K562 (cell line): ENCODE results near the gene C1orf116. TPM values are rescaled to one million over a fixed set of nuclear protein-coding genes. Genes with fewer than 3 reads are reported as not detected.

Source experiments
- BDP1 ChIP-seq: IDR thresholded peaks from 3 replicates; pipeline ENCODE4 v1.6.1; 2011; ENCODE audit not compliant: insufficient read length, insufficient read depth
- CLOCK ChIP-seq: fragments of 250-450 bp; sonication (Bioruptor Pico); IDR thresholded peaks from 2 replicates; pipeline ENCODE4 v1.4.0; 2020; ENCODE audit warnings: mild to moderate bottlenecking, moderate library complexity, borderline replicate concordance
- CREB3L1 ChIP-seq: fragments of 450-650 bp; IDR thresholded peaks from 2 replicates; pipeline ENCODE4 v1.6.1; 2014; ENCODE audit warnings: low read depth, mild to moderate bottlenecking, moderate library complexity, borderline replicate concordance
- HDAC3 ChIP-seq: fragments of 450-650 bp; IDR thresholded peaks from 2 replicates; pipeline ENCODE4 v1.6.1; 2018; ENCODE audit warnings: borderline replicate concordance, mild to moderate bottlenecking, moderate library complexity; ENCODE audit not compliant: partially characterized antibody
- HOMEZ ChIP-seq: fragments of 250-450 bp; sonication (Bioruptor Pico); IDR thresholded peaks from 2 replicates; pipeline ENCODE4 v1.4.0; 2020; ENCODE audit warnings: mild to moderate bottlenecking, moderate library complexity
- NFE2 ChIP-seq: IDR thresholded peaks from 2 replicates; pipeline ENCODE4 v1.6.1; 2014; ENCODE audit warnings: antibody characterized with exemption, low read depth
- NONO ChIP-seq, 2 experiments: fragments of 200-400 bp in 1 of 2; fragments of 450-650 bp in 1 of 2; formaldehyde crosslinking in 1 of 2; IDR thresholded peaks; 2 replicates each; pipeline ENCODE4 v1.6.1; 2017; ENCODE audit warnings: low read depth in 2 of 2, mild to moderate bottlenecking in 2 of 2, moderate library complexity in 2 of 2, low read length in 1 of 2
- POLR3G ChIP-seq: IDR thresholded peaks from 2 replicates; pipeline ENCODE4 v1.6.1; 2011; ENCODE audit not compliant: insufficient read length, insufficient replicate concordance; ENCODE audit errors: extremely low read depth
- ZBTB2 ChIP-seq: fragments of 450-650 bp; IDR thresholded peaks from 2 replicates; pipeline ENCODE4 v1.6.1; 2016; ENCODE audit warnings: antibody characterized with exemption
- ZNF408 ChIP-seq: fragments of 250-450 bp; sonication (Bioruptor Pico); IDR thresholded peaks from 2 replicates; pipeline ENCODE4 v1.4.0; 2020; ENCODE audit warnings: low read depth, mild to moderate bottlenecking, moderate library complexity
- polyA plus RNA-seq, 8 experiments: library from polyadenylated mRNA; depleted of rRNA in 4 of 8; stranded (reverse) in 5 of 8; unstranded in 3 of 8; fragments of >200 nt; fragmentation: Nextera tagmentation in 2 of 8; fragmentation: Illumina TruSeq in 1 of 8; extraction: Ambion mirVana in 2 of 8; extraction: Trizol in 1 of 8; gene quantifications; 2 replicates each; pipeline versions ENCODE4 v1.2.1 to v1.2.3, GENCODE V29; 2011 to 2014; ENCODE audit warnings: inconsistent platforms in 1 of 8, missing spikeins in 1 of 8
- total RNA-seq, 7 experiments: library from RNA; depleted of rRNA in 6 of 7; stranded (reverse); fragments of >200 nt in 6 of 7; fragmentation: Illumina TruSeq in 2 of 7; extraction: Trizol in 2 of 7; gene quantifications; 2 replicates each; pipeline versions ENCODE4 v1.2.1 to v1.2.3, GENCODE V29; 2011 to 2021; ENCODE audit warnings: low replicate concordance in 1 of 7
- TF ChIP-seq, protein P1 (sequence below): fragments of 250-450 bp; sonication (Bioruptor Pico); IDR thresholded peaks from 2 replicates; pipeline ENCODE4 v1.4.0; 2020; ENCODE audit warnings: borderline replicate concordance
- TF ChIP-seq, protein P2 (sequence below), 2 experiments: fragments of 250-450 bp in 1 of 2; fragments of 450-650 bp in 1 of 2; sonication (Bioruptor Pico) in 1 of 2; IDR thresholded peaks; 2 replicates each; pipeline versions ENCODE4 v1.6.1 to v1.8.0; 2016 to 2021; ENCODE audit warnings: mild to moderate bottlenecking in 2 of 2, moderate library complexity in 2 of 2, missing compliant biosample characterization in 1 of 2, missing genetic modification characterization in 1 of 2
- TF ChIP-seq, protein P3 (sequence below), 2 experiments: fragments of 450-650 bp; IDR thresholded peaks; 2 replicates each; pipeline ENCODE4 v1.6.1; 2016

The C1orf116 gene
- total and polyA plus RNA-seq, 9 of the 15 experiments (the other 6 are each of a cell fraction or from before 2014, with no cell fraction given) = 0.62 to 3.0 (median 0.95) TPM

- TF ChIP-seq, protein P1, sequence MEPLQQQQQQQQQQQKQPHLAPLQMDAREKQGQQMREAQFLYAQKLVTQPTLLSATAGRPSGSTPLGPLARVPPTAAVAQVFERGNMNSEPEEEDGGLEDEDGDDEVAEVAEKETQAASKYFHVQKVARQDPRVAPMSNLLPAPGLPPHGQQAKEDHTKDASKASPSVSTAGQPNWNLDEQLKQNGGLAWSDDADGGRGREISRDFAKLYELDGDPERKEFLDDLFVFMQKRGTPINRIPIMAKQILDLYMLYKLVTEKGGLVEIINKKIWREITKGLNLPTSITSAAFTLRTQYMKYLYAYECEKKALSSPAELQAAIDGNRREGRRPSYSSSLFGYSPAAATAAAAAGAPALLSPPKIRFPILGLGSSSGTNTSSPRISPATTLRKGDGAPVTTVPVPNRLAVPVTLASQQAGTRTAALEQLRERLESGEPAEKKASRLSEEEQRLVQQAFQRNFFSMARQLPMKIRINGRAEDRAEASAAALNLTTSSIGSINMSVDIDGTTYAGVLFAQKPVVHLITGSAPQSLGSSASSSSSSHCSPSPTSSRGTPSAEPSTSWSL (CRISPR knock-in tag) = no peak
- TF ChIP-seq NFE2 = no peak; the same call in 1 of the 2 replicates
- TF ChIP-seq, protein P2, sequence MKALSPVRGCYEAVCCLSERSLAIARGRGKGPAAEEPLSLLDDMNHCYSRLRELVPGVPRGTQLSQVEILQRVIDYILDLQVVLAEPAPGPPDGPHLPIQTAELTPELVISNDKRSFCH (CRISPR knock-in tag; IDR thresholded peaks at IDR 0.05) = no peak
- TF ChIP-seq, protein P2 (tag; IDR thresholded peaks at IDR 0.05) = no peak
- TF ChIP-seq CLOCK = no peak
- peak; percentile 68; the same call in 1 of the 2 replicates for TF ChIP-seq ZBTB2
- TF ChIP-seq, protein P3, sequence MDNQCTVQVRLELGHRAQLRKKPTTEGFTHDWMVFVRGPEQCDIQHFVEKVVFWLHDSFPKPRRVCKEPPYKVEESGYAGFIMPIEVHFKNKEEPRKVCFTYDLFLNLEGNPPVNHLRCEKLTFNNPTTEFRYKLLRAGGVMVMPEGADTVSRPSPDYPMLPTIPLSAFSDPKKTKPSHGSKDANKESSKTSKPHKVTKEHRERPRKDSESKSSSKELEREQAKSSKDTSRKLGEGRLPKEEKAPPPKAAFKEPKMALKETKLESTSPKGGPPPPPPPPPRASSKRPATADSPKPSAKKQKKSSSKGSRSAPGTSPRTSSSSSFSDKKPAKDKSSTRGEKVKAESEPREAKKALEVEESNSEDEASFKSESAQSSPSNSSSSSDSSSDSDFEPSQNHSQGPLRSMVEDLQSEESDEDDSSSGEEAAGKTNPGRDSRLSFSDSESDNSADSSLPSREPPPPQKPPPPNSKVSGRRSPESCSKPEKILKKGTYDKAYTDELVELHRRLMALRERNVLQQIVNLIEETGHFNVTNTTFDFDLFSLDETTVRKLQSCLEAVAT (IDR thresholded peaks at IDR 0.05) = peak; percentile 22 to 77; a peak in 2 of 4 replicates
- TF ChIP-seq HDAC3 = no peak
- no peak for TF ChIP-seq POLR3G
- TF ChIP-seq ZNF408 (CRISPR knock-in tag) = no peak
- no peak for TF ChIP-seq HOMEZ (CRISPR knock-in tag)
- no peak for TF ChIP-seq NONO (IDR thresholded peaks at IDR 0.05; ENCODE audit: low read depth in 2 of 2, low read length in 1 of 2)
- TF ChIP-seq BDP1 = no peak
- no peak for TF ChIP-seq CREB3L1
Measured at GRCh38 chr1:207004931-207005830, 27.4 kb downstream of the C1orf116 start (continued).
